Measurements from ENCODE around the gene SH2D3C.

DNA sequence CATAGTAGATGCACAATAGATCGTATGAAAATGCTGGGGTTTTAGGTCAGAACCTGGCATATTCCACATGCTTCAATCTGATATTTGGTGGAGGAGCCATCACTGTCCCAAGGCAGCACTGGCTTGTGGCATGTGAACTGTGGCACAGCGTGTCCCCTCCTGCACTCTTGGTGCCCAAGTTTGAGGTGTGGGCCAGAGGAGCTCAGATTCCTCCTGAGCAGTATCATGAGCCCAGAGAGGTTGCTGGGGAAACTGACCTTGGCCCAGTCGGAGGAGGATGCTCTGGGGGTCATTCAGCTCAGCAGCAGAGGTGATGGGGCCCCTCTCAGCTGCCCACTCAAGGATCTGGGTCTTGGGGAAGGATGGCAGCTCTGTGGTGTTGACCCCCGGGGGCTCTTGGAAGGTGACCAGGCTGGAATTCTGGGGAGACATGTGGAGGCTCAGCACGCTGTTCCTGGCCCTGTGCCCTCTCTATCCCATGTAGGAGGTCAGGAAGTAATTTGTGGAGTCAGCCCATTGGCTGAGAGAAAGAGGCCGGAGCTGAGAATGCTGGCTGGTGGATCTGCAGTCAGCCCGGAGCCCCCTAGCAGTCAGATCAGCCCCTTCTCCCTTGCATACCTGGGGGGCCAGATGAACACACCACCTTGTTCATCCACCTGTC, 47.9 kb upstream of the SH2D3C start:
- TF ChIP-seq, protein P1, sequence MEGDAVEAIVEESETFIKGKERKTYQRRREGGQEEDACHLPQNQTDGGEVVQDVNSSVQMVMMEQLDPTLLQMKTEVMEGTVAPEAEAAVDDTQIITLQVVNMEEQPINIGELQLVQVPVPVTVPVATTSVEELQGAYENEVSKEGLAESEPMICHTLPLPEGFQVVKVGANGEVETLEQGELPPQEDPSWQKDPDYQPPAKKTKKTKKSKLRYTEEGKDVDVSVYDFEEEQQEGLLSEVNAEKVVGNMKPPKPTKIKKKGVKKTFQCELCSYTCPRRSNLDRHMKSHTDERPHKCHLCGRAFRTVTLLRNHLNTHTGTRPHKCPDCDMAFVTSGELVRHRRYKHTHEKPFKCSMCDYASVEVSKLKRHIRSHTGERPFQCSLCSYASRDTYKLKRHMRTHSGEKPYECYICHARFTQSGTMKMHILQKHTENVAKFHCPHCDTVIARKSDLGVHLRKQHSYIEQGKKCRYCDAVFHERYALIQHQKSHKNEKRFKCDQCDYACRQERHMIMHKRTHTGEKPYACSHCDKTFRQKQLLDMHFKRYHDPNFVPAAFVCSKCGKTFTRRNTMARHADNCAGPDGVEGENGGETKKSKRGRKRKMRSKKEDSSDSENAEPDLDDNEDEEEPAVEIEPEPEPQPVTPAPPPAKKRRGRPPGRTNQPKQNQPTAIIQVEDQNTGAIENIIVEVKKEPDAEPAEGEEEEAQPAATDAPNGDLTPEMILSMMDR (IDR thresholded peaks at IDR 0.05 in 4 of 5, conservative IDR thresholded peaks at IDR 0.05 in 1 of 5), result no peak
- TF ChIP-seq POLR2A (IDR thresholded peaks at IDR 0.05), result no peak

All from gastrocnemius medialis (tissue), 4 donors.